NCI-H187 (cell line): ENCODE results near the gene DDN.

ENCODE experiments used
- DNase-seq, 2 experiments: peaks; one replicate each; lab custom pipeline; 2025; lab: John Stamatoyannopoulos, UW

The DDN gene

DNA sequence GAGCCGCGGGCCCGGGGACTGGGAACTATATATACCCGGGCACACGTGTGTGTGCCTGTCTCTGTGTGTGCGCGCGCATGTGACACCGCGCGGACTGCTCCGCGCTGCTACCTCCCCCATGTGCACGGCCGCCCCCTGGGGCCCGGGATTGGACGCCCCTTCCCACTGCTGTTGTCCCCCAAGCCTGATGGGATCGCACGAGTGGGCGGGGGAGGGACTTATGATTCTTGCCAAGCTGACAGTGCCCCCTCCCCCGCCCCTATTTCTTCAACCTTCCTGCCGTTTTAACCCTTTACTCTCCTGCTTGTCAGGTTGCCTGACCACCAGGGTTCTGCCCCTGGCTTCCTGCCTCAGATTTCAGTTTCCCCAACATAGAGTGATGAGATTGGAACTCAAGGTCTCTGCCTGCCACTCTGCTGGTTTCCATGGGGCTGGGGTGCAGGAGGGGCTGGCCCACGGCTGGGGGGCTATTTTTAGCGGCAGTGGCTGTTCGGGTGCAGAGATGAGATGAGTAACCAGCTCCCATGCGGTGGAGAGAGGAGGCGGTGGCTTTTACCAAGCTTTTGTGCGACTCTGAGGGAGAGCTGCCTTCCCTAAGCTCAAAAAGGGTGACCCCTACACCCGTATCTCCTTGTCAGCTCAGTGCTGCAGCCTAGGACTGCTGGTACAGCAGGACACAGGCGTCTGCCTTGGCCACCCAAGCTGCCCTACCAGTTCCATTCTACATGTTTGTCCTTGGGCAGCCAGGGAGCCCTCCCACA is at the start of gene DDN:
Gene DDN, minus strand, starts transcription at position 5 of the 761 bp plus-strand sequence. CDS start 88 bp downstream, outside the sequence.
- DNase-seq: peak in 1 of 2 experiments; percentile 32

- DNase-seq: no peak
Measured at GRCh38 chr12:49048953-49049352, 49.8 kb upstream of the DDN start.

GRCh38 chr12:49046129-49046895 is 47.1 kb upstream of the DDN start:
- DNase-seq: no peak

DNA sequence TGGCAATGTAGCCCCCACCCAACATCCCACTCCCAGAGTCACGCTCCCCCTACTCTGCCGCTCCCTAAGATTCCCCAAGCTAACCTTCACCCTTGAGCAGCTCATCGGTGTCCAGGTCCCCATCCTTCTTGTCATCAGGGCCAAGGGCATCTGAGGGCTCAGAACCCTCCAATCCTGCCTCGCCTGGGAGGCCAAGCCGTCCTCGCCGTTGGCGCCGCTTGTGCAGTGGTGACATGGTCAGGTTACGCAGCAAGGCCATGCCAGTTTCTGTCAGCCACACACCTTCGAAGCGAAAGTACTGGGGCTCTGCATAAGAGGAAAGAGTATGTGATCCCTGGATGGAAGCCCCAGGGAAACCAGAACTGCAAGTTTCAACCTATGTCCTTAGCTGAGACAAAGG is 45.5 kb upstream of the DDN start:
- no peak for DNase-seq

- DNase-seq: no peak
Measured at GRCh38 chr12:49043856-49044258, 44.7 kb upstream of the DDN start.

- DNase-seq: no peak
Measured at GRCh38 chr12:49043241-49043640, 44.1 kb upstream of the DDN start.

GRCh38 chr12:49041881-49042484 is 42.8 kb upstream of the DDN start:
- no peak for DNase-seq

GRCh38 chr12:49041036-49041880 is 42.1 kb upstream of the DDN start:
- no peak for DNase-seq

DNA sequence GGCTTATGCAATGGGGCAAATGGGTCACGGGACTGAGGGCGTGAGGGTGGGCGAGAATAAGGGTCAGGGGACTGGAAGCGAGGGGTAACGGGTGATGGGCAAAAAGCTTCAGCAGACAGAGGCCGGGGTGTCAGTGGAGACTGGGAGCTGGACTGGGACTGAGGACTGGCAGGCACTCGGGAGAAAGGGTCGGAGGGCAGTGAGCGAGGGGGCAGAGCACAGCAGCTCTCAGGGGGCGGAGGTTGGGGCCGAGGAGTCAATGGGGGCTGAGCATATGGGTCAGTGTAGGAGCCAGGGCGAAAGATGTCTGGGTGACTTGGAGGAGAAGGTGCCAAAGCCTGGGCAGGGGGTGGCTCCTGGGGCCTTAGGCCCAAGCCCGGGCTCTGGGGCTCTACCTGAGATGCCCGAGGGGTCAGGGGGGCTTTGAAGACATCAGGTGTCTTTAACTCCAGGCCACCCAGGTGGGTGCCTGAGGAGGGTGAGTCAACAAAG is 41.2 kb upstream of the DDN start:
- DNase-seq: no peak

DNA sequence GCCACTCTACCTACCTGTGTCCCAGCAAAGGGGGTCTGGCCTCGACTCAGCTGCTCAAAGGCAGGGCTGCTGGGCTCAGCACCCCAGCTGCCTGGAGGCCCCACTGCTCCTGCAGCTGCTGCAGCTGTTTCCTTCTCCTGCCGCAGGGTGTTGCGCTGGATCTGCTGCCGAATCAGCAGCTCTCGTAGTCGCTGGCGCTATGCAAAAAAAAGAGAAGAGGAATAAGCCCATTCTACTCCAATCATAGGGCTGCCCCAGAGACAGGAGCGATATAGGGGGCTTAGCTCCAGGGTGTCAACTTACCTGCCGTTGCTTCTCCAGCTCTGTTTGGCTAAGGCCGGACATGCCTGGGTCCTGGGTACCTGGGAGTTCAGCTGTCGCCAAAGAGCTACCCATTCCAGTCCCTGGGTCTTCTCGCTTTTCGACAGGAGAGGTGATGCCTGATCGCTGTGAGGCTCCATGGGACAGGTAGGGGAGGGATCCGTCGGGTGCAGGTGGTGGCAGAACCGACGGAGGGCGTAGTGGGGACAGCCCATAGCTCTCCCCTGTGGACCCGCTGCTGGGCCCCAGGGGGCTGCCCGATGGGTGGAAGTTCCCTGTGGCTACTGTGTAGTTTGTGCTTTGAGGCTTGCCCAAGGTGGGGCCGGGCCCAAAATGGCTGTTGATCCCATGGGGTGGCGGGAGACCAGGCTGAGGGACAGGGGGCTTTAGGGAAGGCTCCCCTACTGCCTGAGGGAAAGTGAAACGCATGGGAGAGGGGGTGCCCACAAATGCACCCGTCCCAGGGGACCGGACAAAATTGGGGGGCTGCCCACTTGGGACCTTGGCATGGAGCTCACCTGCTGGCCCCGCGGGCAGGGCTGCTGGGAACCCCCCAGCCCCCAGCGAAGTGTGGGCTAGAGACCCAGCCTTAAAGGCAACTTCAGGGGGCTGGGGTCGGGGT is 40.5 kb upstream of the DDN start:
- no peak for DNase-seq

DNA sequence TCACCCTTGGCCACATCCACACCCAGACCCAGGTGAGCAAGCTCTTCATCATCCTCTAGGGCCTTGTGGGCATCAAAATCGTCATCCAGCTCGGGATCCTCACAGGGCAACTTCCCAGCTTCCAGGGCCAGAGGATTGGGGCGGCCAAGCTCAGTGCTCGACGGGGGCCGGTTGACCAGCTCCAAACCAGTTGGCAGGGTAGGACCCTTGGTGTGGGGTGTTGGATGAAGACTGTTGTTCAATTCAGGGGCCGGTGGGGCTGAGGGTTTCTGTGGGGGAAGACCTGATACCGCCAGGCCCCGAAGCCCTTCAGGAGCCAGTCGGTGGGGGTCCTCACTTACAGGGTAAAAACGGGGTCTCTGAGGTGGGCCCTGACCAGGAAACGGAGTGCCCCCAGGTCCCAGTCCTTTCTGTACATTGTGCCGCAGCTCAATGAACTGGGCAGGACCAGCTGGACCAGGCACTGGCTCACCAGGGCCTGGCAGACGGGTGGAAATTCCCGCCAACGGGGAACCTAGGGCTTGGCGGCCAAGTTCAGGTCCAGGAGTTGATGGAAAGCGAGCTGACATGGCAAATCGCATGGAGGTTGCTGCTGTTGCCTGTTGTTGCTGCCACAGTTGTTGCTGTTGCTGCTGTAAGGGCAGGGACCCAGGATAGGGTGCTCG is 39.2 kb upstream of the DDN start:
- DNase-seq: no peak

GRCh38 chr12:49037947-49038237 is 38.7 kb upstream of the DDN start:
- no peak for DNase-seq

DNA sequence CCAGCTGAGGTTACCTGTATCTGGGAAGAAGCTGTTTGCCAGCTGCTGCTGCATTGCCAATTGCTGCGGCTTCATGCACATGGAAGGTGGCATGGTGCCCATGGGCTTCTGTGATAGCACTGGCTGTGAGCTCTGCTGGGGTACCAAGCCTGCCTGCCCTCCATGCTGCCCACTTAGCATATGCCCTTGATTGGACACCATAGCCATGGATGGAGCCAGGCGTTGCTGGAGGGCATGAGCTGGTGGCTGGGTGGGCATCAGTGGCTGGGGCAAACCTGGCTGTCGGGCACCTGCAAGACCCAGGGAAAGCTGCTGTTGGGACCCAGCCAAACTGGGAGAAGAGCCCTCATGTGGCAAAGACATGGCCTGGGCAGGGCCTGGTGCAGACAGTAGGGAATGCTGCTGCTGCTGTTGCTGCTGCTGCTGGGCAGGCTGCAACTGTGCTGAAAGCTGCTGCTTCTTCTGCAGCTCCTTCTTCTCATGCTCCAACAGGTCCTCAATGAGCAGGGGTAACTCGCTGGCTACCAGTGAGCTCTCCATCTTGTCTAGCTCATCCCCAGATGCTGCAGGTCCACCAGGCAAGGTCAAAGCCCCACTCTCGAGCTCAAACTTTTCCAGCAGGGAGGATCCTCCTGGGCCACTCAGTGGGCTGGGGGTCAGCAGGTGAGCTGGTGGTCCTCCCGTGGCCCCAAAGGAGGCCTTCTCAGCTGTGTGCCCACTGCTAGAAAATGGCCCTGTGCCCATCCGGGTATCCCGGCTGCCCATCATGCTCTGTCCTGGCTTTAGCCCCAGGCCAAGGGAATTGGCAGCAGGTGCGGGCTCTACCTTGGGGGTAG is 38.2 kb upstream of the DDN start:
- DNase-seq: no peak

DNA sequence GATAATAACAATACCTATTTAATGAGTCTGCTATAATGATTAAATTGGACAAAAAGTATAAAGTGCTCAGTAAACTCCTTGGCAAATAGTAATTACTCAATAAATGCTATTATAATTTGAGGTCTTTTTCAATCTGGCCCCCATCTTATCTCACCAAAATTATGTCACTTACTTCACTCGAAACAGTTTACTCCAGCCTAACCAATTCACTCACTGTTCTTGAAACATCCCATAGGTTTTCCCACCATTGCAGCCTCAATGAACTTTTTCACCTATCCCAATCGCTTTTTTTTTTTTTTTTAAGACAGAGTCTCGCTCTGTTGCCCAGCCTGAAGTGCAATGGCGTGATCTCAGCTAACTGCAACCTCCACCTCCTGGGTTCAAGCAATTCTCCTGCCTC is 36.9 kb upstream of the DDN start:
- no peak for DNase-seq

GRCh38 chr12:49034286-49034622 is 35.1 kb upstream of the DDN start:
- no peak for DNase-seq

- DNase-seq: no peak
Measured at GRCh38 chr12:49033611-49034285, 34.6 kb upstream of the DDN start.

DNA sequence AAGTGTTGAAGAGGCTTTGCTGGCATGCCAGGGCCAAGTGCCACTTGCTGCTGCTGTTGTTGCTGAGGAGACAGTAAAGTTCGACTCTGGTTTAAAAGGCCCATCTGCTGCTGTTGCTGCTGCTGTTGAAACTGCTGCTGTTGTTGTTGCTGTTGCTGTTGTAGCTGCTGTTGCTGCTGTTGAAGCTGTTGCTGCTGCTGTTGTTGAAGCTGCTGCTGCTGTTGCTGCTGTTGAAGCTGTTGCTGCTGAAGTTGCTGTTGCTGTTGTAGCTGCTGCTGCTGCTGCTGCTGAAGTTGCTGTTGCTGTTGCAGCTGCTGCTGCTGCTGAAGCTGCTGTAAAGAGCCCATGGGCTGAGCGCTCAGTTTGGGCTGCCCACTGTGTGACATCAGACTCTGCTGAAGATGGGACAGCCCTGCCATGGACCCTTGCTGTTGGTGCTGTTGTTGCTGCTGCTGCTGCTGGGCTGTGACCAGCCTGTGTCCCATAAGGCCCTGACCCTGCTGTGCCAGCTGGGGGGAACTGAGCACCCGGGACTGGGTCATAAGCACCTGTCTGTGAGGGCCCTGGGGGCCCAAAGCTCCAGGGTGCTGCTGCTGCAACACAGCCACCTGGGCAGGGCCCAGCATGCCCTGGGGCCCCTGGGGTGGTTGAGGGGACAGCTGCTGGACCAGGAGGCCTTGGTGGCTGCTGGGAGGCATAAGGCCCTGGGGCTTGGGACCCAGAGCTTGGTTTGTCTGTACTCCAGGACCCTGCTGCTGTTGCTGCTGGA is 33.7 kb upstream of the DDN start:
- no peak for DNase-seq

- DNase-seq: no peak
Measured at GRCh38 chr12:49032276-49032675, 33.1 kb upstream of the DDN start.
